Stimulated activated CD8-positive, alpha-beta memory T cell treated with anti-CD3 and anti-CD28 coated beads, Interleukin-12 subunit alpha, Interleukin-12 subunit beta, amount 100 ng/mL, for 24 hours (primary cell): Measurements from ENCODE around the gene PLXND1.
"Not testable (repeated sequence)": the region's sequence is repeated elsewhere in the genome, so short reads cannot be mapped to it uniquely, and the experiment has no call there.

Experiments
- DNase-seq: peaks from one replicate; pipeline ENCODE4 v3.0.0-alpha.2; 2020; ENCODE audit errors: extremely low read depth

Gene PLXND1

DNA sequence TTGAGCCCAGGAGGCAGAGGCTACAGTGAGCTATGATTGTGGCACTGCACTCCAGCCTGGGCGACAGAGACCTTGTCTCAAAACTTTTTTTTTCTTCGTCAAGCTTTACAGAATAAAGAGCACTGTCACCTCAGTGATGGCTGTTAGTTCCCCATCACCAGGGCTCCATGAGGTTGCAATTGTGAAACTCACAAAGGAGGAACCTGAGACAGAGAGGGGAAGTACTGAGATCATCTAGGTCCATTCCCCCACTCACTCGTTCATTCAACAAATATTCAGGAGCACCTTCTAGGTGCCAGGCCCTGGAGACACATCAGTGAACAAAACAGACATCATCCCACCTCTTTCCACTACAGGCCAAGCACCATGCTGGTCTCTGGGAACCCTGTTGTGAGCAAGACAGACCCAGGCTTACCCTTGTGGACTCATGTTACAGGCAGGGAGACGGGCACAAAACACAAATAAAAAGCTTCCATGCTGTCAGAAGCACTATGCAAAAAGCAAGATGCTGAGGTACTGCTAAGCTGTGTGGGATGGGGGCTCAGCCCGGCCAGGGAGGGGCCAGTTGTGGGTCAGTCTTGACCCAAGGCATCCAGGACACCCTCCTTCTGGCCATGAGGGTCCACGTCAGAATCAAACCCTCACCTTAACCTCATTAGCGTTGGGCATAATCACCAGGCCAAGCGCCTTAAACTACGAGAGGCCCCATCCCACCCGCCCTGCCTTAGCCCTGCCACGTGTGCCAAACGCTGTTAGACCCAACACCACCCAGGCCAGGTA, 80.2 kb downstream of the PLXND1 start:
- no peak for DNase-seq

DNA sequence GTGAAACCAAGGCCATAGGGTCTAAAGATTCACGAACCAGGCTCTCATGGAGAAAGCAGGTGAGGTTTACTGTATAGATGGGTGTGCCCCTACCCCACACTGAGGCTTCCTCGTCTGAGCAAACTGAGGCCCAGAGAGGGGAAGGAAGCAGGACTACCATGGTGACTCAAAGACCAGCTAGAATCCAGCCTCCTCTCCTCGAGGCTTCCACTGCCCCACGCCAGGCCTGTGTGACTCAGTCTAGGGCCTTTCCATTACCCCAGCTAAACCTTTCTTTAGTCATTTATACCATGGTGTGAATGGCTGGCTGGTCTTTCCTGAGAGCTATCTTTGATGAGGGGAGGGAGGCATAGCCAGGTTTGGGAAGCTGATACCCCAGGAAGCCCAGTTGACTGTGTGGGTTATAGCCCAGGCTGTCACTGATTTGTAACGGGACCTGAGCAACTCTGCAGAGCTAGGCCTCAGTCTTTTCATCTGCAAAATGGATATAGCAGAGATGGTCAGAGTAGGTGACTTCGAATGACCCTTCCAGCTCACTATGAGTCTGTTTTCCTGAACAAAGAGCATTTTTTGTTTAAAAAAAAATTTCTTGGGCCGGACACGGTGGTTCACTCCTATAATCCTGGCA, 81.0 kb downstream of the PLXND1 start:
- DNase-seq: no peak

DNA sequence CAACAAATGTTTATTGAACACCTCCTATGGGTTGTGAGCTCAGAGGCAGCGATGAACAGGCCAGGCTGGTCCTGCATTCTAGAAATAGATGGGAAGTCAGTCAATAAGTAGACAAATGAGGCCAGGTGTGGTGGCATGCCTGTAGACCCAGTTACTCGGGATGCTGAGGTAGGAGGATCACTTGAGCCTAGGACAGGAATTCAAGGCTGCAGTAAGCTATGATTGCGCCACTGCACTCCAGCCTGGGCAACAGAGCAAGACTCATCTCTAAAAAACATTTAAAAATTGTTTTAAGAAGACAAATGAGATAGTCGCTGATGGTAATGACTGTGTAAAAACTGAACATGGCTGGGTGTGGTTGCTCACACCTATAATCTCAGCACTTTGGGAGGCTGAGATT, 82.4 kb downstream of the PLXND1 start:
- no peak for DNase-seq

DNA sequence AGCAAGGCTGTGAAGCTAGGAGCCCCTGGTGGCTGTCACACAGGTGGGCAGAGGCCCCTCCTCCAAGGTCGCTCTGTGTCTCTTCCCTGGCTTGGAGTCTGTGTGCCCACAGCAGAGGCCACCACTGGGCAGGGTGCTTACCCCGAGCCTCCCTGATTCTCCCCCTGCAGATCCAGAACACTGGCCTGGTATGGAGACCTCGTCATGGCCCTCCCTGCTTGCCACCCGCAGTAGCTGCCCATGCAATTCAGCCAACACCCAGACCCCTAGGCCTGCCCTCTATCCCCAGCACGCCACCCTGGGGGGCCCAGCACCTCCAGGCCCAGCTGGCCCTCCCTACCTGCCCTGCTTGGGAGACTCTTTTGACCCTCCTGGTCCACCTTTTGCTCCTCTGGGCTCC, 83.5 kb downstream of the PLXND1 start:
- no peak for DNase-seq

DNA sequence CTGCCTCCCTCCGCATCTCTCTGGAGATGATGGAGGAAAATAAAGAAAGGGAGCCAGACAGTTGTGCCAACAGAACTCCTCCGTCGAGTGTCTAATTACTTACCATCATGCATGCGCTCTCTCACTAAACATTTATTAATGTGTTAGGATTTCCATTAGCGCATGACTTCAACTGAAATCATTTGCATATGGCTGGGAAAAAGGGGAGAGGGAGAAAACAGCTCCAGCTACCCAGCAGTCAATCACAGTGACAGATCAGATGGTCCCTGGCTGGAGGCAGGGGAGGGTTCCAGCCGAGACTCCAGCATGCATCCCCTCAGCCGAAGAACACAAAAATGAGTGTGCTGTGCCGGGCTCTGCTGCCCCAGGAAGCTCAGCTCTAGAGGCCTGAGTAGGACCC, 84.9 kb downstream of the PLXND1 start:
- DNase-seq: no peak

DNA sequence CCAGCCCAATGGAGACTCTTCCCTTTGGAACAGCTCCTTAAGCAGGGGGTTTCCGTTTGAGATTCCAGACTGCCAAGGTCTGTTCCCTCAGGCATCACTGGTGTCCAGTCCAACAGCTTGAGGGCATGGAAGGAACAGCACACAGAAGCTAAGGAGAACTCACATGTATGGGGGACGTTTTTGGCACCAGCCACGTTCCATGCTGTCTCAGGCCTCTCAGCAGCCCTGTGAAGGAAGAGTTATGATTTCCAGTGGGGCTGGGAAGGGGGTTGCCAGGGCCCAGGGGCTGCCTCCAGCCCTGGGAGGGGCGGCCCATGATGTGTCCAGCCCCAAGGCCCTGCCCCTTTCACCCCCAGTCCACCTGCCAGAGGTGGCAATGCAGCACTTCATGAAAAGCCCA, 85.5 kb downstream of the PLXND1 start:
- DNase-seq: no peak

GRCh38 chr3:129519896-129520715, 86.4 kb downstream of the PLXND1 start:
- no peak for DNase-seq

DNA sequence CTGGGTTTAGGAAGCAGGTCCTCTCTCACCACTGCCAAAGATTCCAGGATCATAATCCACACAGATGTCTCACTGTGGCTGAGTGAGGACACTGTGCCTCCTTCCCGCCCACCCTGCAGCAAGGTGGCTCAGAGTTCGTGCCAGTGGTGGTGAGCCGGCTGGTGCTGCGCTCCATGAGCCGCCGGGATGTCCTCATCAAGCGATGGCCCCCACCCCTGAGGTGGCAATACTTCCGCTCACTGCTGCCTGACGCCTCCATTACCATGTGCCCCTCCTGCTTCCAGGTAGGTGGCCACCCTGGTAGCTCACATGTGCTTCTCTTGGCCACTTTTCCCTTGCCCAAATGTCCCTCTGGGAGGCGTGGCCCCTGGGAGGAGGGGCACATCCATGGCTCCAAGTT, 87.0 kb downstream of the PLXND1 start:
- DNase-seq: no peak

- no peak for DNase-seq
Observed at GRCh38 chr3:129518581-129518980, 87.9 kb downstream of the PLXND1 start.

DNA sequence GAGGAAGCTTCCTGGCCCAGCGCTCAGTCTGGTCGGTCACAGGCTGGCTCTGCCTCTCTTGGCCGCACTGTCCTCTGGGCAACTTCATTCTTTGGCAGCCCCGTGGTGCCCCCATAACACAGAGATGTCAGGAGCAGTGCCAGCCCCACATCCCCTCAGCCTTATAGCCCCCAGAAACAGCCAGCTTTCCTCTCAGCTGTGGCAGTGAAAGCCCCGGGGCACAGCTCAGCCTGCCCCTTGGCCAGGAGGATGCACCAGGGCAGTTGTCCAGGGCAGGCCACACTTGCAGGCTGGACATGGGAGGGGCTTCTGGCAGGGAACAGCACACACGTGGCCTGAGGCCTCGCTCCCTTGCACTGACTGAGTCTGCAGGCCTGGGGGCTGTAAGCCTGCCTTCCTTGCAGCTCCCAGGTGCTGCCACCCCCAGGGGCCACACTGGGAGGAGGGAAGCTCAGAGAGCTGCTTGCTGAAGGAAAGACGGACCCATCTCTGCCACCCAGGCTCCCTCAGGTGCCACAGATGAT, 88.4 kb downstream of the PLXND1 start:
- no peak for DNase-seq

DNA sequence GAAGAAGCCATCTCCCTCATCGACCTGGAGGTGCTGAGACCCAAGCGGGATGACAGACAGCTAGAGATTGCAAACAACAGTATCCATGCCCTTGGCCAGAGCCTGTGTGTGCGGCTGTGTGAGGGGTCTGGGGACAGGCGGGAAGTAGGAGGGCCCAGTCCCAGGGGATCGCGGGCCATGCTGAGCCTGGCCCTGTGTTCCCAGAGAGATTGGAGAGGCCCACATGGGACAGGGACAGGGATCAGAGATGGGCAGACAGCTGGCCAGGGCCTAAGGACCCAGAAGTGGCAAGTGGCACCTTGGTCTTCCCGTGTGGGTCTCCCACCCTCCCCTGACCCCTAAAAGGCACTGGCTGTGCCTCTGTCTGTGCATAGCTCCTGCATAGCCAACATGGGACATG, 89.0 kb downstream of the PLXND1 start:
- no peak for DNase-seq

DNA sequence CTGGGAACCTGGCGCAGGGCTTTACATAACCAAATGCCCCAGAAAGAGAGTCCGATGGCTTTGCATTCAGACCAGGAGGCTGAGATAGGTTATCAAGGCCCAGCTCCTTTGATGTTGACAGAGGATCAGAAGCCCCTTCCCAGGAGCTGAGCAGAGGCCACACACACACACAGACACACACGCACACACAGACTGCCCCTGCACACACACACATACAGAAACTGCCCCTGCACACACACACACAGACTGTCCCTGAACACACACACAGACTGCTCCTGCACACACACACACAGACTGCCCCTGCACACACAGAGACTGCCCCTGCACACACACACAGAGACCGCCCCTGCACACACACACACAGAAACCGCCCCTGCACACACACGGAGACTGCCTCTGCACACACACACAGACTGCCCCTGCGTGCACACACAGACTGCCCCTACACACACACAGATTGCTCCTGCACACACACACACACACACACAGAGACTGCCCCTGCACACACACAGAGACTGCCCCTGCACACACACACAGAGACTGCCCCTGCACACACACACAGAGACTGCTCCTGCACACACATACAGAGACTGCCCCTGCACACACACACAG, 90.5 kb downstream of the PLXND1 start:
- DNase-seq: not testable (repeated sequence)

DNA sequence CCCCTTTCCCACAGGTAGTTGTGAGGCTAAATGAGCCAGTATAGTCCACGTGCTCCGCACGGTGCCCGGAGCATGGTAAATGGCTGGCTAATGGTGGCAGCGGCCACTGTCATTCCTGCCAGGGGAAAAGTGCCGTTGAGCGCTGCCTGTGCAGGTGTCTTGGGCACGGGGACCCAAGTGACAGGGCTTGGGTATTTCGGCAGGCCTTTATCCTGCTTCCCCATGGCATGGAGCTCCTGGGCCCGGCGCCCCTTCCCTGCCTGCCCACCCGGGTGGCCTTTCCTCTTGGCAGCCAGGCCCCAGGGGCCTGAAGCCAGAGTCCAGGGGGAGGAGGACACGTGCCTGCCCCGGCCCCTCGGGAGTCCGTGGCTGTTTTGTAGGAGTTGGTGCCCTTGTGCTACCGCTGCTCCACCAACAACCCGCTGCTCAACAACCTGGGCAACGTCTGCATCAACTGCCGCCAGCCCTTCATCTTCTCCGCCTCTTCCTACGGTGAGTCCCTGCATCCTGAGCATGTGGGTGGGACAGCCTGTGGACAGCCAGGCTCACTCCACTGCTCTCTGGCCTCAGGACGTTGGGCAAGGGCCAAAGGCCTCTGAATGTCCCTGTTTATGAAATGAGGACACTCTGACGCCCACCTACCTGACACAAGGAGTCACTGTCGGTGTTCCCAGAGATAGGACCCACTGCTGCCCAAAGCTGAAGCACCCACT, 91.2 kb downstream of the PLXND1 start:
- DNase-seq: not testable (repeated sequence)

GRCh38 chr3:129514563-129514962, 91.9 kb downstream of the PLXND1 start:
- no peak for DNase-seq

DNA sequence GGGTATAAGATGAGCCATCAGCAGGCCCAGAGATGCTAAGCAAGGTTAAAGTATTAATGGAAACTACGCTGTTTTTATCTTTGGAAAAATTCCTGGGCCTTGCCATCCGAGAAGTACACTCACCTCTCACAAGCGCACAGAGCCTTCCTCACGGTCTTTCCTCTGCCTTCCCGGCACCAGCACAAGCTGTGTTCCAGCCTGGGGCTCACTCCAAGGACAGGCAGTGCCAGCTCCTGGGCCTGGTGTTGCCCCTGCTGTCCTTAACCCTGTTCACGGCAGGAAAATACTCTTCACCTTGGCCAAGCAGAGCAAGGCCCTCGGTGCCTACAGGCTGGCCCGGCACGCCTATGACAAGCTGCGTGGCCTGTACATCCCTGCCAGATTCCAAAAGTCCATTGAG, 92.4 kb downstream of the PLXND1 start:
- no peak for DNase-seq

- DNase-seq: no peak
Observed at GRCh38 chr3:129513705-129514104, 92.8 kb downstream of the PLXND1 start.

- DNase-seq: no peak
Observed at GRCh38 chr3:129512595-129512994, 93.9 kb downstream of the PLXND1 start.

GRCh38 chr3:129507181-129507831, 99.2 kb downstream of the PLXND1 start:
- no peak for DNase-seq

GRCh38 chr3:129506231-129506742, 100.2 kb downstream of the PLXND1 start:
- no peak for DNase-seq

DNA sequence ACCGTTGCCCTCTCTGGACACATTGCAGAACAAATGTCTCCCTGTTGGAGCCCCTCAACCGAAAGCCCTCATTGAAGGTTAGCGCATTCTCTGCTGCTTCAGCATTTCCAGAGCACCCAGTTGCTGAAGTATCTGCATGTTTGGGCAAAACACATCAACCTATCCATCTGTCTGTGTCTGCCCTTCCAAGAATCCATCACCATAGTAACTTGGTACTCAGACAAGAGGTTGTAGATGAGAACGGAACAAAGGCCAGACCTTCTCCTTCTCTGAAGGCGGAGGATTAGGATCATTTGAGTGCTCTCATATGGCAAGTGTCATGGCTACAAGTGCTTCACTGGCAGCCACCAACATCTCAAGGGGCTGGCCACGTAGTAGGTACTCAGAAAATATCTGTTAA, 101.1 kb downstream of the PLXND1 start:
- DNase-seq: no peak
